EL (cell line): ENCODE measurements around the gene FASN.

Source experiments
- DNase-seq: peaks from one replicate; pipeline ENCODE4 v3.0.0-alpha.2; 2016

Gene FASN

GRCh38 chr17:82100502-82101298 is 2.7 kb upstream of the FASN start:
- no peak for DNase-seq

DNA sequence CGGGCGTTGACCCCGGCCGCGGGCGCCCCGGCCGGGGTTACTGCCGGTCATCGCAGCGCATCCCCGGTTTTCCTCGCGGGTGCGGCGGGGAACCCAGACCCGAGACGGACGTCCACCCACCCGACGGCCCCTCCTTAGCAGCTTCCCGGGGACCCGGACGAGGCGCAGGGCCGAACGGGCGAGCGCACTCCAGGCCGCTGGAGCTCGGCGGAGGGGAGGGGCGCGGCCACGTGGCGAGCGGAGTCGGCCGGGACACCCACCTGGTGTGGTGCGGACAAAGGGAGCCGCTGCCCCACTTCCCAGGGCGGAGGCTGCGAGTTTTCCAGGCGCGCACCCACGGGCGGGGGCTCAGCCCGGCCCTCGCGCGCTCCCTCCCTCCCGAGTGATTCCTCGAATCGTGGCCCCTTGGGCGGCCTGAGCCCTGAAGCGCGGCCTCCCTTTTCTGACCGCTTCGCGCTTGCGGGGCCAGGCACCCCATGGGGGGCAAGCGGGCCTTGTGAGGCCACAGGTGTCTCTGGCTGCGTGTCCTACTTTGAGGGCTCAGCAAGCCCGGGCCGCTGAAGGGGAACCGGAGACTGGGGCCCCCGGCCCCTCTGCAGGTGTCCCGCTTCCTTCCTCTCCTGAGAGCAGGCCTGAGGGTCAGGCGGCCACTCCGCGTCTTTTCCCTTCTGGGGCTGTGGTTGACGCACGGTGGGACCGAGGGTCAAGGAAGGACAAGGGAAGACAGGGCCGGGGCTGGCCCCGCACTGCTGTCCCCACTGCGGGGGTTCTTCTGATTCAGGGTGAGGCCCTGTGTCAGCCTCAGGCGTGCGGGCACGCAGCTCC is 1.1 kb upstream of the FASN start:
- DNase-seq, result no peak

GRCh38 chr17:82097919-82098168 is 192 bp downstream of the FASN start:
- no peak for DNase-seq

DNA sequence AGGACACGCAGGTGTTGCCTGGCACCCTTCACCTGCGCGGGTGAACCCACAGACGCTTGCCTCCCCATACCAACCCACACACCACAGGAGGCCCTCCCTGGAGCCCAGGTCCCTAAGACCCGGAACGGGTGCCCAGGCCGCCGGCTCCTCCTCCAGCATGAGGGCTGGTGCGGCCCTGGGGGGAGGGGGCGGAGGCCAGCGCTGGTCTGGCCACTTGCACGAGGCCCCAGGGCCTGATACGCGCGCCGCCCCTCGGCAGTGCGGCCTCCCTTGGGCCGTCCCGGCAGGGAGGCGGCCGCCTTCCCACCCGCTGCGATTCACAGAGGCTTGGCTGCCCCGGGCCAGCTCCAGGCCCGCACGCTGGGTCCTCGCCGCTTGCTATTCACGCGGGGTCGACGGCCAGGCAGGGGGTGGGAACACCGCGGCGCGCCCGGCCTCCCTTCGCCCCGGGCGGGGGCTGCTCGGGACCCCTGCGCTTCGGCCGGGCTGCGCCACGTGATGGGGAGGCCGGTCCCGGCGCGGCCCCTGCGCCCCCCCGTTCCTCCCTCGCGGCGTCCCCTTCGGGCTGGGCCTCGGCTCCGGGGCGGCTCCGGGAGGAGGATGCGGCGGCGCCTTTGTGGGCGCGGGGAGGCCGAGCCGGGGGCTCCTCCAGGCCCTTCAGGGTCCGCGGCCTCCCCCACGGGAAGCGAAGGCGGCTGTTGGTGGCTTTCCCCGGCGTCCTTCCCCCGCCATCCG is 685 bp downstream of the FASN start:
- DNase-seq, result peak; percentile 66

GRCh38 chr17:82096709-82097183 is 1.3 kb downstream of the FASN start:
- DNase-seq, result no peak

DNA sequence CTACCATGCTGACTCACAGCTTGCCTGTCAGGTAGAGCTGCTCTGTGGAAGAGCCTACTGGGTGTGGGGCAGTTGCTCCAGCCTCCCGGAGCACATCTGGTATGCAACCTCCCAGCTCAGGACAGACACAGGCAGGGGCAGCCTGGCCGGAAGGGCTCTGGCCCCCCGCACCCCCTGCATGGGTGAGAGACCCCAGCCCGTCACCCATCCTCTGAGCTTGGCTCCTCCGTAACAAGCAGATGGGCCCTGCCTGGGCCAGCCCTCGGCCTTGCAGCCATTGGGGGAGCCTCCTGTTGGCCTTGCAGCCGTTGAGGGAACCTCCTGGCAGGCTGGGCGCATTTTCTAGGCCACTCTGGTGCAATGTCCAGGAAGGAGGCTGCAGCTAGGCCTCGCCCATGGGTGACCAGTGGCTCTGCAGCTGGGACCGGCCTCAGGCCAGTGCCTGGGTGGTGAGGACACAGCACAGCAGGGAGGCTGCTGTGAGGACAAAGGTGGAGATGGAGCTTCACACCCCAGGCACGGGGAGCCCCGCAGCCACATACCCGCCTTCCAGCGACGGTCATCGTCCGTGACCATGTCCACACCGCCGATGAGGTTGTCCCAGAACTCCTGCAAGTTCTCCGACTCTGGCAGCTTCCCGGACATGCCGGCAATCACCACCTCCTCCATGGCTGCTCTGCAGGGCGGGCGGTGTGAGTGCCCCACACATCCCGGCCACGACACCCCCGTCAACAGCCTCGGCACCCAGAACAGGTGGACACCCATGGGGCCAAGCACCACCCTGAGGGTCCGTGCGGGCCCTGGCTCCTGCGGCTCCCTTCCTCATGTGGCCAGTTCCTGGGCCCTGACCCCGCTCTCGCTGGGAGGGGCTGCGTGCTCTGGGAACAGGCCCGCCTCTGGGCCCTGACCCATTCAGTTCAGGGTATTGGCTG is 2.0 kb downstream of the FASN start:
- no peak for DNase-seq

GRCh38 chr17:82094931-82095776 is 2.9 kb downstream of the FASN start:
- no peak for DNase-seq

DNA sequence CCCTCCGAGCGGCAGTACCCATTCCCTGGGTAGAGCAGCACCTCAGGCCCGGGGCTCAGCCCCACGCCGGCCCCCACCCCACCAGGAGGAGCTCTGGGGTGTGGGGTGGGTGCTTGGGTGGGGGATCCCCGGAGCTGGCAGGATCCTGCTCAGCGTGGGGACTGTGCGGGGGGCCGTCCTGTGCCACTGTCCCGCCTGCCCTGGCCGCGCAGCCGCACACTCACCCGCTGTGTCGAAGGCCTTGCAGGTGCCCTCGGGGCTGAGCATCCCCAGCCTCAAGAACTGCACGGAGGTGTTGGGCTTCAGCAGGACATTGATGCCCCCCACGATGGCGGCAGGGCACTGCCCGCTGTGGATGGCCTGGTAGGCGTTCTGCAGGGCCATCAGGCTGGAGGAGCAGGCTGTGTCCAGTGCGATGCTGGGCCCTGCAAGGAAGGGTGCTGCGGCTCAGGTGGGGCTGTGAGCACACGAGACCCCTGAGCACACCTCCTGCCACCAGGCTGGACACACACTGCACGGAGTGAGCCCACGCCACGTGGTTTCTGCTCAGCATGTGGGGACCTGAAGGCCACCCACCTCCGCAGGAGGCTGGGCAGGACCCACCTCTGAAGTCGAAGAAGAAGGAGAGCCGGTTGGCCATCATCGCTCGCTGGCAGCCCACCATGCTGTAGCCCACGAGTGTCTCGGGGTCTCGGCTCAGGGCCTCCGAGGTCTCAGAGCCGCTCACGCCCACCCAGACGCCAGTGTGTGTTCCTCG is 4.9 kb downstream of the FASN start:
- no peak for DNase-seq

DNA sequence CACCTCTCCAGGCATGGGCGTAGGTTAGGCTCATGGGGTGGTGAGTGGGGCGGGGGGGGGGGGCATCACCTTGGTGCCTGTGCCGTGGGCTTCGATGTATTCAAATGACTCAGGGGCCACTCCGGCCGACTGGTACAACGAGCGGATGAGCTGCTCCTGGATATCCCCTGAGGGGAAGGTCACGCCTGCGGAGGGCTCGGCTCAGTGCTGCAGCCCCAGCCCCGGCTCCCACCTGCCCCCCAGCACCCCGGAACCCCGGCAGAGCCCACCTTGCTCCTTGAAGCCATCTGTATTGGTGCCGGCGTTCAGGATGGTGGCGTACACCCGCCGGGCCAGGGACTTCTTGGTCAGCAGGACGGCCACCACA is 5.4 kb downstream of the FASN start:
- no peak for DNase-seq

- DNase-seq, result no peak
Observed at GRCh38 chr17:82092094-82092586, 5.9 kb downstream of the FASN start.

GRCh38 chr17:82091264-82092066 is 6.6 kb downstream of the FASN start:
- DNase-seq, result no peak

GRCh38 chr17:82090549-82091263 is 7.3 kb downstream of the FASN start:
- no peak for DNase-seq

DNA sequence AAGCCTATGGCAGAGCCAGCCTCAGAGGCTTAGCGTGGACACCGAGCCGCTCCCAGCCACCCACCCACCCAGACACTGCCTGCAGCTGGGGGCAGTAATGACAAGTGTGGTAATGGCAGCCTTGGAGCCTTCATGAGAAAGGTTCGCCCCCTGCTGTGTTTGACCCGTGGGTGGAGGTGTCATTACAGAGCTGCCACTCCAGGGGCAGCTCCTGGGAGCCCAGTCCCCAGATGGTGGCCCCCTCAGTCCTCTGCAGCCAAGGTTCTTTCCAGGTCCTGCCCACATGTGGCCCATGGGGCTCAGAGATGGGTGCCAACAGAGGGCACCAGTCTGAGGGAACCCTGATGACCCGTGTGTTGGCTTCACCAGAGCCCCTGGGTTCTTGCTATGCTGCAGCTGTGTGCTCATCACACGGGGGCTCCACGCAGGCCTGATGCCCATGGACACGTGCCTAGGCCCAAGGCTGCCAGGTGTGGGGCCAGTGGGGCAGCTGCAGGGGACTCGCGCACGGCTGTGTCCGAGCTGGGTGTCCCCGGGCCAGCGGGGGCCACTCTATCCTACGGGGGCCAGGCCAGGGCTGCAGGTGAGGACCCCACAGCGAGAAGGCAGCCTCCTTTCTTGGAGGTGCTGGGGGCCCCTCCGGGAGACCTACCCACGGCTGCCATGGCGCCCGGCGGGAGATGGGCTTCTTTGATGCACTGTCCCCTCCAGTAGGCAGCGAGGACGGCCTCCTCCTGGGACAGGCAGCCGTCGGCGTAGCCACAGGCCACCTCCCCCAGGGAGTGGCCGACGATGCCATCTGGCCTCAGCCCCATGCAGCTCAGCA is 8.1 kb downstream of the FASN start:
- no peak for DNase-seq

DNA sequence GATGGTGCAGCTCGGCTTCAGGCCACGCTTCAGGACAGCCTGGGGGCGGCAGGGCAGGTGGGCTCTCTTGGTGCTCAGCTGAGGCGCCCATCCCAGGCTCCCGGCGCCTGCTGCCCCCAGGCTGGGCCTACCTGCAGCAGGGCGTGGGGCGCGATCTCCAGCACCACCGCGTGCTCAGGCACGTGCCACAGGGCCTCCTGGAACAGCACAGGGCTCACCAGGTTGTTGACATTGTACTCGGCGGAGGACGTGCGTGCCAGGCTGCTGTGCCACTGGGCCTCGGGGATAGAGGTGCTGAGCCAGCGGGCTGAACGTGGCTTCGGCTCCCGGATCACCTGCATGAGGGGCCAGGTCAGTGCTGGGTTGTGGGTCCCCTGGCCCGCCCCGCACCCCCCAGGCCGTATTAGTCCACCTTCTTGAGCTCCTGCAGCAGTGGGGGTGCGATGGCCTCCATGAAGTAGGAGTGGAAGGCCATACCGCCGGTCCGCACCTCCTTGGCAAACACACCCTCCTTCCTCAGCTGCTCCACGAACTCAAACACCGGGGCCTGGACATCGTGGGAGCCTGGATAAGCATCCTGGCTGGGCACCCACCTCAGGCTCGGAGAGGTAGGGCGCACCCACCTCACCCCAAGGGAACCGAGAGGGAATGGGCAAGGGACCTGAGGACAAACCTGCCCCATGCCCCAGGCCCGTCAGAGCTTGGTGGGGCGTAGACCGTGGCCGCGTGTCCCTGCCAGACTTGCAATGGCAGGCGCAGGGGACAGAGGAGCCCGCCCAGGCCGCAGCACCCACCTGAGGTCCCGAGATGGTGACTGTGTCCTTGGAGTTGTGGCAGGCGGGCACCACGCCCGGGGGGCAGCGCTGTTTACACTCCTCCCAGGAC is 9.0 kb downstream of the FASN start:
- no peak for DNase-seq

DNA sequence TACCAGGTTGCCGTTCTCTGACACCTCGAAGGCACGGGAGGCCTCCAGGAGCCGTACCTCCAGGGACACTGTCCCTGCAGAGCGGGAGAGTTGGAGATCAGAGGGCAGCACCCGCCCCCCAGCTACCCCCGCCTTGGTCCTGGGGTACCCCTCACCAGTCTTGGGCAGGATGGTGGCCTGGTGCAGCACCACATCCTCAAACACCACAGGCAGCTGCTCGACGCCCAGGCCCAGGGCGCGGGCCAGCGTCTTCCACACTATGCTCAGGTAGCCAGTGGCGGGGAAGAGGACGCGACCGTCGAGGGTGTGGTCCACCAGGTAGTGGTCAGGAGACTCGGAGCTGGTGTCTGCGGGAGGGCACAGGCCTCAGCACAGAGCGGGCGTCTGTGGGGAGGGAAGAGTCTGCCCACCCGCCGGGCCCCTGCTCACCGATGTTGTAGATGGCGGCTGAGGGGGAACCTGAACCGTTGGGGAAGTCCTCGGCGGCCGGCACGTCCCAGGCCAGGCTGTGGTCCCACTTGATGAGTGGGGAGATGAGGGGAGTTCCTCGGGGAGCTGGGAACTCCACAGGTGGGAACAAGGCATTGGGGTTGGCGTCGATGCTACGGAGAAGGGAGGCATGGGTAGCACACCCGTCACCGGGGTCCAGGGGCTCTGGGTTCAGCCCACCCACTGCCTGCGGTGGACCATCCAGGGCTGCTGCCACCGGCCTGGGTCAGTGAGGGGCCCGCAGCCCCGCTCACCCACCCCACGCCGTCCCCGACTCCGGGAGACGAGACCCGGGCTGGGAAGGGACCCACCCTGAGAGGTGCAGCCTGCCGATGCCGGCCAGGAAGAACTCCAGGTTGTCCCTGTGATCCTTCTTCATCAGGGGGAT is 9.8 kb downstream of the FASN start:
- no peak for DNase-seq
